HepG2 (cell line): Measurements from ENCODE around the gene GSTM4. TPM values are rescaled to one million over a fixed set of nuclear protein-coding genes. Genes with fewer than 3 reads are reported as not detected.

Source experiments
- ATAC-seq: fragments of 200-7000 bp; cut with Tn5 transposase; 3 replicates; pipeline ENCODE4 v1.9.1; 2020; ENCODE audit warnings: mild to moderate bottlenecking, moderate library complexity
- BruUV-seq: library from RNA; stranded (reverse); fragments of 400-500 nt; replicated peaks from 2 replicates; lab custom pipeline; 2021; lab: Mats Ljungman, UMichigan
- CTCF ChIA-PET: fragments of 300-600 bp; formaldehyde crosslinking; extraction: SDS; loops from one replicate; lab custom pipeline; 2021; ENCODE audit warnings: low total read pairs, inconsistent platforms, low intra/inter-chr PET ratio; lab: Yijun Ruan, JAX
- POLR2A ChIA-PET: fragments of 350-600 bp; sonication (Branson Sonifier 250); formaldehyde crosslinking; loops from one replicate; lab custom pipeline; 2020; ENCODE audit warnings: antibody characterized with exemption, inconsistent platforms; lab: Yijun Ruan, JAX
- DNase-seq: peaks from one replicate; pipeline ENCODE4 v3.0.0-alpha.2; 2015; ENCODE audit warnings: low spot score
- FAIRE-seq: peaks from 3 replicates; lab custom pipeline; 2011; peaks lifted over from hg19 to GRCh38; lab: Jason Lieb, UNC
- H2AFZ ChIP-seq: one replicate; pipeline ENCODE4 v1.6.1; 2011; ENCODE audit warnings: low read length, inconsistent platforms
- H3K27ac ChIP-seq: fragments of 300-600 bp; 3 replicates; pipeline ENCODE4 v1.8.0; 2011; ENCODE audit warnings: mixed run types, mild to moderate bottlenecking, mixed read lengths, low read length, inconsistent platforms; ENCODE audit not compliant: insufficient read depth; ENCODE audit errors: extremely low read length
- H3K27me3 ChIP-seq, 2 experiments: fragments of 200-600 bp in 1 of 2; 2 replicates in 1 of 2; 3 replicates in 1 of 2; pipeline versions ENCODE4 v1.6.0 to v1.8.0; 2011; ENCODE audit warnings: low read length in 2 of 2, mild to moderate bottlenecking in 2 of 2, moderate library complexity in 2 of 2, inconsistent platforms in 1 of 2; ENCODE audit not compliant: insufficient read depth in 2 of 2, control insufficient read depth in 1 of 2
- H3K36me3 ChIP-seq, 2 experiments: fragments of 200-600 bp in 1 of 2; replicated peaks in 1 of 2; 2 replicates in 1 of 2; 3 replicates in 1 of 2; pipeline versions ENCODE4 v1.5.1 to v1.8.0; 2011; ENCODE audit warnings: low read length in 2 of 2, inconsistent platforms in 1 of 2; ENCODE audit not compliant: insufficient read depth in 2 of 2, control insufficient read depth in 1 of 2
- H3K4me1 ChIP-seq: 2 replicates; pipeline ENCODE4 v1.5.1; 2012; ENCODE audit warnings: low read length, inconsistent platforms; ENCODE audit not compliant: insufficient read depth
- H3K4me2 ChIP-seq: 2 replicates; pipeline ENCODE4 v1.6.0; 2011; ENCODE audit warnings: low read depth, low read length, inconsistent platforms
- H3K4me3 ChIP-seq, 3 experiments: fragments of 200-600 bp in 1 of 3; sonication (generic), shearing (Covaris generic) in 1 of 3; replicated peaks in 1 of 3; 2 replicates each; pipeline ENCODE4 v1.5.1; 2011 to 2016; ENCODE audit warnings: low read length in 3 of 3, inconsistent platforms in 2 of 3, low read depth in 2 of 3, mild to moderate bottlenecking in 2 of 3, control low read depth in 1 of 3, mixed read lengths in 1 of 3; ENCODE audit not compliant: insufficient read depth in 1 of 3
- H3K79me2 ChIP-seq: one replicate; pipeline ENCODE4 v1.6.1; 2011; ENCODE audit warnings: low read length, inconsistent platforms; ENCODE audit not compliant: insufficient read depth
- H3K9ac ChIP-seq: 2 replicates; pipeline ENCODE4 v1.6.0; 2011; ENCODE audit warnings: mild to moderate bottlenecking, low read depth, low read length, inconsistent platforms; ENCODE audit not compliant: insufficient read depth
- H3K9me3 ChIP-seq: 2 replicates; pipeline ENCODE4 v1.5.1; 2012; ENCODE audit warnings: mild to moderate bottlenecking, low read length
- H4K20me1 ChIP-seq: 2 replicates; pipeline ENCODE4 v1.6.0; 2011; ENCODE audit warnings: inconsistent platforms, mild to moderate bottlenecking, low read length, moderate library complexity; ENCODE audit not compliant: insufficient read depth
- ARNTL ChIP-seq: sonication (generic); formaldehyde crosslinking; IDR thresholded peaks from 2 replicates; pipeline ENCODE4 v1.4.0; 2020; ENCODE audit warnings: mild to moderate bottlenecking, missing genetic modification reagents
- HDAC6 ChIP-seq: fragments of 200-600 bp; sonication (generic); IDR thresholded peaks from 2 replicates; pipeline ENCODE4 v1.7.0; 2017; ENCODE audit warnings: mild to moderate bottlenecking, antibody characterized with exemption, low read length, low read depth
- HNRNPH1 ChIP-seq: fragments of 200-400 bp; formaldehyde crosslinking; optimal IDR thresholded peaks from 2 replicates; pipeline ENCODE3; 2017; ENCODE audit warnings: mild to moderate bottlenecking, low read depth, low read length
- NCOR1 ChIP-seq: fragments of 200-600 bp; sonication (generic); IDR thresholded peaks from 2 replicates; pipeline ENCODE4 v1.7.0; 2017; ENCODE audit warnings: antibody characterized with exemption, low read length, borderline replicate concordance
- PHF20 ChIP-seq: sonication (generic); formaldehyde crosslinking; IDR thresholded peaks from 2 replicates; pipeline ENCODE4 v1.5.0; 2020; ENCODE audit warnings: mild to moderate bottlenecking, missing genetic modification reagents
- RXRA ChIP-seq: sonication (generic); formaldehyde crosslinking; IDR thresholded peaks from 2 replicates; pipeline ENCODE4 v1.5.1; 2020; ENCODE audit warnings: missing genetic modification reagents
- SMC3 ChIP-seq: IDR thresholded peaks from 2 replicates; pipeline ENCODE4 v1.6.1; 2011; ENCODE audit warnings: low read length, improper control_type of control experiment
- WIZ ChIP-seq: sonication (generic); formaldehyde crosslinking; IDR thresholded peaks from 2 replicates; pipeline ENCODE4 v1.5.1; 2020; ENCODE audit warnings: mild to moderate bottlenecking, missing genetic modification reagents
- ZNF337 ChIP-seq: sonication (generic); formaldehyde crosslinking; IDR thresholded peaks from 2 replicates; pipeline ENCODE4 v1.5.1; 2020; ENCODE audit warnings: missing genetic modification reagents, low read depth, mild to moderate bottlenecking, borderline replicate concordance
- ZNF7 ChIP-seq: IDR thresholded peaks from 2 replicates; pipeline ENCODE4 v1.6.1; 2016; ENCODE audit warnings: missing biosample characterization, missing genetic modification reagents
- ZNF749 ChIP-seq: sonication (generic); formaldehyde crosslinking; IDR thresholded peaks from 2 replicates; pipeline ENCODE4 v1.8.0; 2022; ENCODE audit warnings: mild to moderate bottlenecking, missing genetic modification reagents, moderate library complexity, borderline replicate concordance
- WGBS: methylation state at CpG from one replicate; pipeline ENCODE4 v1.1.6; 2017; ENCODE audit warnings: low lambda C conversion rate; 5-methylcytosine and 5-hydroxymethylcytosine counted together
- in situ Hi-C: cut with HindIII; loops from 2 replicates; pipeline ENCODE4 v1.10.0; 2017; ENCODE audit warnings: low pct_unique_long_range_greater_than_20kb; ENCODE audit not compliant: extremely low pct_ligation_motif_present
- intact Hi-C: fragments of 100-400 bp; cut with micrococcal nuclease; formaldehyde crosslinking; loops from one replicate; pipeline ENCODE4 v1.10.0; 2022; ENCODE audit not compliant: unreplicated experiment
- polyA plus RNA-seq, 8 experiments: library from polyadenylated mRNA; depleted of rRNA in 3 of 8; stranded (reverse) in 7 of 8; unstranded in 1 of 8; fragments of >200 nt; fragmentation: Illumina TruSeq in 4 of 8; extraction: Trizol in 4 of 8; gene quantifications; 2 replicates each; pipeline versions ENCODE4 v1.2.1 to v1.2.3, GENCODE V29; 2011 to 2016; ENCODE audit warnings: low read depth in 4 of 8, missing spikeins in 1 of 8, mixed read lengths in 1 of 8; ENCODE audit not compliant: insufficient read depth in 1 of 8
- total RNA-seq, 5 experiments: library from RNA; depleted of rRNA; stranded (reverse); fragments of >200 nt; fragmentation: Illumina TruSeq; extraction: Trizol; gene quantifications; 2 replicates each; pipeline ENCODE4 v1.2.3, GENCODE V29; 2016; ENCODE audit warnings: low read depth in 1 of 5
- TF ChIP-seq, protein P1 (sequence below): fragments of 450-650 bp; IDR thresholded peaks from 2 replicates; pipeline ENCODE4 v1.6.1; 2017

The GSTM4 gene
- total and polyA plus RNA-seq, 2 of the 13 experiments (the other 11 are each of a cell fraction or from before 2014, with no cell fraction given) = 25.3 to 40.8 TPM

DNA sequence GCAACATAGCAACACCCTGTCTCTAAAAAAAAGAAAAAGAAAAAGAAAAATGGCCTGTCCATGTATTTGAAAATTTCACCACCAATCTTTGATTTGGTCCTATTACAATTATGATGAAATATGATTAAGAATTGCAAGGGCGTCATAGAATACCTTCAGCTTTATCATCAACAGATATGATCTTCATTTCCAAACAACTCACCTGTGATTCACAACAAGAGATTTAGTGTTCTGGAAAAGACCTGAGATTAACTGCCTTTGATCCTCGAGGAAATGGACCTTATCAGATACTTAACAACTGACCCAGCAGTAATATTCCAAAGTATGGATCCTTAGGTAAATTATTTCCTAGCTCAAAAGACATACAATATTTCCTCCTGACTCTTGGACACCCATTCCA lies 3.5 kb upstream of the GSTM4 start (continued):
- TF ChIP-seq, protein P1, sequence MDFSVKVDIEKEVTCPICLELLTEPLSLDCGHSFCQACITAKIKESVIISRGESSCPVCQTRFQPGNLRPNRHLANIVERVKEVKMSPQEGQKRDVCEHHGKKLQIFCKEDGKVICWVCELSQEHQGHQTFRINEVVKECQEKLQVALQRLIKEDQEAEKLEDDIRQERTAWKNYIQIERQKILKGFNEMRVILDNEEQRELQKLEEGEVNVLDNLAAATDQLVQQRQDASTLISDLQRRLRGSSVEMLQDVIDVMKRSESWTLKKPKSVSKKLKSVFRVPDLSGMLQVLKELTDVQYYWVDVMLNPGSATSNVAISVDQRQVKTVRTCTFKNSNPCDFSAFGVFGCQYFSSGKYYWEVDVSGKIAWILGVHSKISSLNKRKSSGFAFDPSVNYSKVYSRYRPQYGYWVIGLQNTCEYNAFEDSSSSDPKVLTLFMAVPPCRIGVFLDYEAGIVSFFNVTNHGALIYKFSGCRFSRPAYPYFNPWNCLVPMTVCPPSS = no peak
- TF ChIP-seq WIZ (CRISPR knock-in tag) (no peak), SMC3 (no peak), NCOR1 (no peak), ZNF749 (no peak), ARNTL (CRISPR knock-in tag) (no peak), PHF20 (CRISPR knock-in tag) (no peak)

DNA sequence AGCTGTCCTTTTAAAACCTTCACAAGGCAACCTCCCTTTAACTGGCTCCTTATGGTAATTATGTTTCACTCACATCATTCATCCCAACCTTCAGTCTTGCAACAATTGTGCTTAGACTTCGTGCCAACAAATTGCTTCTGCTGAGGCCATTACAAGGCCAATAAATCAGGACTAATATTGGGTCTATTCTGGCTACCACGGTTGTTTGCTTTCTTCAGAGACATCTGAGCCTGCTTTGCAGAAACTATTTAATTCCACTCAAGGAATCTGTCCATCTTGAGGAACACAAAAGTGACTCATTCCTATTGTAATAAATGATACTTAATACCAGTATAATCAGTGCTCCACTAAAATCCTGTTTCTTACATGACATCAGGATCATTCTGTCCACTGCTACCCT lies 2.6 kb upstream of the GSTM4 start:
- Histone ChIP-seq H3K36me3 (no peaks in the 10 kb centered on the region), H3K4me1 (peaks cover 25% of the 10 kb centered on the region), H3K79me2 (no peaks in the 10 kb centered on the region), H3K9me3 (no peaks in the 10 kb centered on the region), H3K27ac (no peak overlapping the region), H3K4me3 (no peak overlapping the region), H3K4me2 (no peak overlapping the region), H3K9ac (no peak overlapping the region), H3K27me3 (0 out of 5 replicates have a peak, but pooled peaks cover 0 to 4% of the 10 kb centered on the region in 2 experiments), H2AFZ (no peak overlapping the region), H4K20me1 (no peaks in the 10 kb centered on the region)
- ATAC-seq (no peak), DNase-seq (no peak), FAIRE-seq (no peak)
- ChIA-PET CTCF (no interaction called here), POLR2A (no interaction called here)
- intact Hi-C loops (no loop called here), in situ Hi-C loops (no loop called here)
- TF ChIP-seq HNRNPH1 = no peak
- no peak for TF ChIP-seq HDAC6
- no peak for TF ChIP-seq ZNF7
- no peak for TF ChIP-seq ZNF337 (CRISPR knock-in tag)
- no peak for TF ChIP-seq RXRA (CRISPR knock-in tag)
- BruUV-seq = no TSS peak
- WGBS = 24% methylated on average over 2 of the region's 2 CpGs
